Liver (tissue), 3 donors: ENCODE measurements around the gene USP43.

Source experiments
- CTCF ChIP-seq: fragments of 150-350 bp; IDR thresholded peaks from 2 replicates; pipeline ENCODE4 v1.5.1; 2017; ENCODE audit warnings: improper control_type of control experiment, low read depth, low read length; ENCODE audit not compliant: missing input control
- HNF4A ChIP-seq, 2 donors: conservative IDR thresholded peaks; 2 replicates each; pipeline ENCODE4 v1.6.1; 2016; ENCODE audit warnings: antibody characterized with exemption in 2 of 2, mild to moderate bottlenecking in 2 of 2
- REST ChIP-seq: IDR thresholded peaks from 2 replicates; pipeline ENCODE4 v1.6.1; 2016; ENCODE audit warnings: antibody characterized with exemption, mild to moderate bottlenecking
- RXRA ChIP-seq, 2 donors: IDR thresholded peaks; 2 replicates each; pipeline ENCODE4 v1.6.1; 2017 to 2018; ENCODE audit warnings: antibody characterized with exemption in 2 of 2, mild to moderate bottlenecking in 1 of 2
- TAF1 ChIP-seq: conservative IDR thresholded peaks from 2 replicates; pipeline ENCODE4 v1.6.1; 2016; ENCODE audit warnings: antibody characterized with exemption, mild to moderate bottlenecking
- YY1 ChIP-seq: IDR thresholded peaks from 2 replicates; pipeline ENCODE4 v1.6.1; 2016; ENCODE audit warnings: antibody characterized with exemption, mild to moderate bottlenecking
- ZBTB33 ChIP-seq: IDR thresholded peaks from 2 replicates; pipeline ENCODE4 v1.6.1; 2016; ENCODE audit warnings: antibody characterized with exemption
- donor health status: healthy.
- donor health status: healthy.

GRCh38 chr17:9669551-9670008 lies 24.3 kb downstream of the USP43 start:
- TF ChIP-seq CTCF (no peak), YY1 (no peak), ZBTB33 (no peak), RXRA (IDR thresholded peaks at IDR 0.05) (no peak), REST (no peak), TAF1 (no peak), HNF4A (conservative IDR thresholded peaks at IDR 0.05) (no peak)
